C4-2B (cell line): ENCODE data around the gene CCDC88B.

Experiments
- H3K27ac ChIP-seq: fragments of 450-650 bp; 2 replicates; pipeline ENCODE4 v1.5.1; 2017
- ZFX ChIP-seq: fragments of 450-650 bp; IDR thresholded peaks from 2 replicates; pipeline ENCODE4 v1.6.1; 2017
- TF ChIP-seq, protein P1 (sequence below): fragments of 450-650 bp; conservative IDR thresholded peaks from 2 replicates; pipeline ENCODE4 v1.5.1; 2017; ENCODE audit warnings: mild to moderate bottlenecking

Gene CCDC88B, protein sequence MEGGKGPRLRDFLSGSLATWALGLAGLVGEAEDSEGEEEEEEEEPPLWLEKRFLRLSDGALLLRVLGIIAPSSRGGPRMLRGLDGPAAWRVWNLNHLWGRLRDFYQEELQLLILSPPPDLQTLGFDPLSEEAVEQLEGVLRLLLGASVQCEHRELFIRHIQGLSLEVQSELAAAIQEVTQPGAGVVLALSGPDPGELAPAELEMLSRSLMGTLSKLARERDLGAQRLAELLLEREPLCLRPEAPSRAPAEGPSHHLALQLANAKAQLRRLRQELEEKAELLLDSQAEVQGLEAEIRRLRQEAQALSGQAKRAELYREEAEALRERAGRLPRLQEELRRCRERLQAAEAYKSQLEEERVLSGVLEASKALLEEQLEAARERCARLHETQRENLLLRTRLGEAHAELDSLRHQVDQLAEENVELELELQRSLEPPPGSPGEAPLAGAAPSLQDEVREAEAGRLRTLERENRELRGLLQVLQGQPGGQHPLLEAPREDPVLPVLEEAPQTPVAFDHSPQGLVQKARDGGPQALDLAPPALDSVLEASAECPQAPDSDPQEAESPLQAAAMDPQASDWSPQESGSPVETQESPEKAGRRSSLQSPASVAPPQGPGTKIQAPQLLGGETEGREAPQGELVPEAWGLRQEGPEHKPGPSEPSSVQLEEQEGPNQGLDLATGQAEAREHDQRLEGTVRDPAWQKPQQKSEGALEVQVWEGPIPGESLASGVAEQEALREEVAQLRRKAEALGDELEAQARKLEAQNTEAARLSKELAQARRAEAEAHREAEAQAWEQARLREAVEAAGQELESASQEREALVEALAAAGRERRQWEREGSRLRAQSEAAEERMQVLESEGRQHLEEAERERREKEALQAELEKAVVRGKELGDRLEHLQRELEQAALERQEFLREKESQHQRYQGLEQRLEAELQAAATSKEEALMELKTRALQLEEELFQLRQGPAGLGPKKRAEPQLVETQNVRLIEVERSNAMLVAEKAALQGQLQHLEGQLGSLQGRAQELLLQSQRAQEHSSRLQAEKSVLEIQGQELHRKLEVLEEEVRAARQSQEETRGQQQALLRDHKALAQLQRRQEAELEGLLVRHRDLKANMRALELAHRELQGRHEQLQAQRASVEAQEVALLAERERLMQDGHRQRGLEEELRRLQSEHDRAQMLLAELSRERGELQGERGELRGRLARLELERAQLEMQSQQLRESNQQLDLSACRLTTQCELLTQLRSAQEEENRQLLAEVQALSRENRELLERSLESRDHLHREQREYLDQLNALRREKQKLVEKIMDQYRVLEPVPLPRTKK (N-terminal part only)

DNA sequence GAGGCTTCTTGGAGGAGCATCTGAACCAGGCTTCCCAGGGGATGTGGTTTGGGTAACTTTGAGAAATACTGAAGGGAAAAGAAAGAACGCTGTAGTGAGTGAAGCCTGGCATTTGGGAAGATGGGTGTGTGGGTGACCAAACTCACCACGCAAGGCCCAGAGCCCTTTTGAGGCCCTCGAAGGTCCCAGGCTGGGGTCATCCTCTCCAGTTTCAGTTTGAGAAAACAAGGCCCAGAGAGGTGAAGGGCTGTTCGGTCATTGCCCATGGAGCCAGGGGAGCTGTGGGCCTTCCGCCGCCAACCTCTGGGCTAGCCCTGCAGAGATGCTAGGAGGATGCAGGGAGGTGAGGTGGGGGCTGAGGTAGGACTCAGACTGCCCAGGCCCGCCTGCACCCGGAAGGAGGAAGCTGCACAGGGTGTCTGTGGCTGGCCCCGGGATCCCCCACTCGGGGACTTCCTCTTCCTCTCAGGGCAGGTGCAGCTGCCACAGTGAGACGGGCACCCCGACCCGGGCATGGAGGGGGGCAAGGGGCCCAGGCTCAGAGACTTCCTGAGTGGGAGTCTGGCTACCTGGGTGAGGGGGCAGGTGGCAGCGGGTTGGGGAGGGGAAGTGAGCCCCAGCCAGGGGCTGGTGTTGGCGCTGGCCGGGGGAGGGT is at the start of gene CCDC88B:
Gene CCDC88B (plus strand): TSS at position 451 of the 655 bp plus-strand sequence. CDS start 63 bp downstream, at position 514.
- no peak within 1 kb of the TSS for H3K27ac ChIP-seq
- TF ChIP-seq, protein P1, sequence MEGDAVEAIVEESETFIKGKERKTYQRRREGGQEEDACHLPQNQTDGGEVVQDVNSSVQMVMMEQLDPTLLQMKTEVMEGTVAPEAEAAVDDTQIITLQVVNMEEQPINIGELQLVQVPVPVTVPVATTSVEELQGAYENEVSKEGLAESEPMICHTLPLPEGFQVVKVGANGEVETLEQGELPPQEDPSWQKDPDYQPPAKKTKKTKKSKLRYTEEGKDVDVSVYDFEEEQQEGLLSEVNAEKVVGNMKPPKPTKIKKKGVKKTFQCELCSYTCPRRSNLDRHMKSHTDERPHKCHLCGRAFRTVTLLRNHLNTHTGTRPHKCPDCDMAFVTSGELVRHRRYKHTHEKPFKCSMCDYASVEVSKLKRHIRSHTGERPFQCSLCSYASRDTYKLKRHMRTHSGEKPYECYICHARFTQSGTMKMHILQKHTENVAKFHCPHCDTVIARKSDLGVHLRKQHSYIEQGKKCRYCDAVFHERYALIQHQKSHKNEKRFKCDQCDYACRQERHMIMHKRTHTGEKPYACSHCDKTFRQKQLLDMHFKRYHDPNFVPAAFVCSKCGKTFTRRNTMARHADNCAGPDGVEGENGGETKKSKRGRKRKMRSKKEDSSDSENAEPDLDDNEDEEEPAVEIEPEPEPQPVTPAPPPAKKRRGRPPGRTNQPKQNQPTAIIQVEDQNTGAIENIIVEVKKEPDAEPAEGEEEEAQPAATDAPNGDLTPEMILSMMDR: no peak
- no peak for TF ChIP-seq ZFX

DNA sequence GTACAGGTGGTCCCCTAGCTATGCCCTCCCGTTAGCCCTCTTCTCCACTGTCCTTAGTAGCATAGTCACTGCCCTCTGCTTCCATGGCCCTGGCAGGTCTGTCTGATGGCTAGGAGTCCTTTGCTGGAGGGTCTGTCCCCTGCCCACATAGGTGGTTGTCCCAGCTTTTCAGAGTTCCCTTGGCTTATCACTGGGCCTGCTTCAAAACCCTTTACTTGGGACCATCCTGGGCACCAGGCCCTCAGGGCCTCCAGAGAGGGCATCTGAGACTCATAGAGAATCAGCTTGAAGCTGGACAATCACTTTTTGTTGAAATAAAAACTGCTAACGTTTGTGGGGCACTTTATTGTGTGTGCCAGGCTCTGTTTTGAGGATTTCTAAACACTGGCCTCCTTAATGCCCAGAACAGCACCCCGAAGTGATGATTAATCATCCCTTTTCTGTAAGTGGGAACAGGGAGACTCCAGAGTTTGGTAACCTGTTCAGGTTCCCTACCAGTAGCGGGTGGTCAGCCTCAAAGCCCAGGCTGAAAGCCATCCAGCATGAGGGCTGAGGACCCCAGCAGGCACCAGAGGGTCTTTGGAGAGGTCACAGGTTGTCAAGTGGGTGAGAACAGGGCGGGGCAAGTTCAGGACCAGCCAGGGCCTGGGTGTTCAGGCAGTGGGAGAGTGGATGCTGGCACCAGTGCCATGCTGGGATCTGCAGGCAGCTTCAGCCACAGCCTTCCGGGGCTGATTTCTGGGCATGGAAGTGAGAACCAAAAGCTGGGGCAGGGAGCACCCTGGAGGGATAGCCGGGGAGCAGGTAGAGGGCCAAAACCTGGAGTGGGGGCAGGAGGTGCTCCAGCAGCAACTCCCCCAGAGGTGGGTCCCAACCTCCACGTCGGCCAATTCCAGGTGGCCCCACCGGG is 49.4 kb upstream of the CCDC88B start:
- TF ChIP-seq, protein P1: no peak
- no peak for TF ChIP-seq ZFX
- H3K27ac ChIP-seq: no peak overlapping the region

DNA sequence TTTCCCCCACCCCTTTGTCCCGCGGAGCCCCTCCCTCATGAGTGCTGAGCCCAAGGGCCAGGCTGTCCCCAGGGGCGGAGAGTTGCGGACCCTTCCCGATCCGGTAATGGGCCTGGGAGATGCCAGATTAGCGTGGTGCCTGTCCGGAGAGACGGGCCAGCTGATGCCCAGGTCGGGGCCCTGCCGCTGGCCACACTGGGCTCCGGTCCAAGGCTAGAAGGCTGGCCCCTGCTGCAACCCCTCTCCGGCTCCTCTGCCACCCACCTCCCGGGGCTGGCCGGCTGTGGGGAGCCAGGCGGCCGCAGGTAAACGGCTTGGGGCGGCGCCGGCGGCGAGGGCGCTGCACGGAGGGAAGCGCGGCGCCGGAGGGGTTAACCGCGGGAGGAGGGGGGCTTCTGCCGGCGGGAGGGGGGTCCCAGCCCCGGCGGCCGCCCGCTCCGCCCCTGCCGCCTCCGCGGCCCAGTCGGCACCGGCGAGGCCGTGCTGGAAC is 48.7 kb upstream of the CCDC88B start, which contains the start of gene KCNK4:
Gene KCNK4 (plus strand): TSS at position 41 of the 490 bp plus-strand sequence. CDS start 1,717 bp downstream, outside the sequence.
- TF ChIP-seq ZFX: no peak
- TF ChIP-seq, protein P1: no peak
- no peak within 1 kb of the TSS for H3K27ac ChIP-seq

DNA sequence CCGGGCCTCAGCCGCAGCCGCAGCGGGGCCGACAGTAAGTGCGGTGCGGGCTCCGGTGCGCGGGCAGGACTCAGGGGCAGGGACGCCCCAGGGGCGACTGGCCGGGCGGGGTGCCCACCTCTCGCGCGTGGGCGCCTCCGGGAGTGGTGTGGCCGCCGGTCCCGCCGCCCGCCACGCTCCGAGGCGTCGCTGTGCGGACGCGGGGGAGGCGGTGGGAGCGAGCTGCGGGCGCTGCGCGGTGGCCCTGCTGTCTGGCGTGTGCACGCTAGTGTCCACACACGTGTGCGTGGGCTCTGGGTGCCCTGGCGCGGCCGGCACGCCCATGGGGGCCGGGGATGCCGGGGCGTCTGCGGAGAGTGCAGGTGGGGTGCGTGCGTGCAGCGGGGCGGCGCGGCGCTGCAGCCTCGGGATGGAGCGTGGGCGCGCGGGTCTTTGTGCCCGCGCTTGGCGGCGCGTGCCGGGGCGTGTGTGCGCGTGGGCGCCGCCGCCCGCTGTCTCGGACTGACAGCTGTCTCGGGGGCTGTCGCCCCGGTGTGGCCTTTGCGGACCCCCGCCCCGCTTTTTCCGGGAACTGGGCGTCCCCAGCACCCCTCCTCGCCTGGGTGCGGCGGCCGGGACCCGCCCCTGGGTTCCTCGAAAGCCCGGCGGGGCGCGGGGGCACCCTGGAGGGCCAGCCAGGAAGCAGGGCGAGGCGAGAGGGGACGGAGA is 48.1 kb upstream of the CCDC88B start:
- TF ChIP-seq, protein P1: no peak
- no peak for TF ChIP-seq ZFX
- no peak overlapping the region for H3K27ac ChIP-seq

DNA sequence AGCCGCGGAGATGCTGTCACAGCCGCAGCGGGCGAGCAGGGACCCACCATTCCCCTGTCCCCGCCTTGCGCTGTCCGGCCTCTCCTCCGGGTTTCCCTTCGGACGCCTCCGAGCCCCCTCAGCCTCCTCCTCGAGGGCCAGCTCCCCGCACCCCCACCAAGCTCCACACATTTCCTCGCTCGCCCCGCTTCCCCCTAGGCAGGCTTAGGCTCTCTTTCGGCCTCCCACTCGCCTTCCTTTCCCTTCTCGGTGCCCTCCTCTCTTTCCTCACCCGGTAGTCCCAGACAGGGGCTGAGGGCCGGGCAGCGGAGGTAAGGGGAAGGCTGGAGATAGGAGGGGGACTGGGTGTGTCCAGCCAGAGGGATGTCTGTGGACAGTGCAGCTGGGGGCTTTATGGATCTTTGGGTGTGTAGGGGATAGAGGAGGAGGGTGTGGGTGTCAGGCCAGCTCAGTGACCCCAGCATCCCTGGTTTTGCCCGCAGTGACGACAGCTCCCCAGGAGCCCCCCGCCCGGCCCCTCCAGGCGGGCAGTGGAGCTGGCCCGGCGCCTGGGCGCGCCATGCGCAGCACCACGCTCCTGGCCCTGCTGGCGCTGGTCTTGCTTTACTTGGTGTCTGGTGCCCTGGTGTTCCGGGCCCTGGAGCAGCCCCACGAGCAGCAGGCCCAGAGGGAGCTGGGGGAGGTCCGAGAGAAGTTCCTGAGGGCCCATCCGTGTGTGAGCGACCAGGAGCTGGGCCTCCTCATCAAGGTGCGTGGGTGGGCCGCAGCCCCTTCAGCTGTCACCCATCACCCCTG is 47.3 kb upstream of the CCDC88B start:
- H3K27ac ChIP-seq: no peak overlapping the region
- TF ChIP-seq ZFX: no peak
- TF ChIP-seq, protein P1: no peak
